GM12874 (cell line): Measurements from ENCODE around the gene MAZ.

ENCODE experiments used
- TF ChIP-seq, protein P1 (sequence below): IDR thresholded peaks from 2 replicates; pipeline ENCODE4 v1.5.1; 2011; ENCODE audit warnings: low read depth, mild to moderate bottlenecking, control low read depth, low read length, moderate library complexity; ENCODE audit not compliant: insufficient read depth

The MAZ gene

DNA sequence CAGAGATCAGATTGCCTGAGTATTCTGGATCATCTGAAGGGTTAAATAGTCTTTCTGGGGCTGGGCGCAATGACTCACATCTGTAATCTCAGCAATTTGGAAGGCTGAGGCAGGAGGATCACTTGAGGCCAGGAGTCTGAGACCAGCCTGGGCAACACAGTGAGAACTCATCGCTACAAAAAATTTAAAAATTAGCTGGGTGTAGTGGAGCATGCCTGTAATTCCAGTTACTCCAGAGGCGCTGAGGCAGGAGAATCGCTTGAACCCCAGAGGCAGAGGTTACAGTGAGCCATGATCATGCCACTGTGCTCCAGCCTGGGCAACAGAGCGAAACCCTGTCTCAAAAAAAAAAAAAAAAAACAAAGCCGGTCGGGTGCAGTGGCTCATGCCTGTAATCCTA is 29.6 kb downstream of the MAZ start:
- TF ChIP-seq, protein P1, sequence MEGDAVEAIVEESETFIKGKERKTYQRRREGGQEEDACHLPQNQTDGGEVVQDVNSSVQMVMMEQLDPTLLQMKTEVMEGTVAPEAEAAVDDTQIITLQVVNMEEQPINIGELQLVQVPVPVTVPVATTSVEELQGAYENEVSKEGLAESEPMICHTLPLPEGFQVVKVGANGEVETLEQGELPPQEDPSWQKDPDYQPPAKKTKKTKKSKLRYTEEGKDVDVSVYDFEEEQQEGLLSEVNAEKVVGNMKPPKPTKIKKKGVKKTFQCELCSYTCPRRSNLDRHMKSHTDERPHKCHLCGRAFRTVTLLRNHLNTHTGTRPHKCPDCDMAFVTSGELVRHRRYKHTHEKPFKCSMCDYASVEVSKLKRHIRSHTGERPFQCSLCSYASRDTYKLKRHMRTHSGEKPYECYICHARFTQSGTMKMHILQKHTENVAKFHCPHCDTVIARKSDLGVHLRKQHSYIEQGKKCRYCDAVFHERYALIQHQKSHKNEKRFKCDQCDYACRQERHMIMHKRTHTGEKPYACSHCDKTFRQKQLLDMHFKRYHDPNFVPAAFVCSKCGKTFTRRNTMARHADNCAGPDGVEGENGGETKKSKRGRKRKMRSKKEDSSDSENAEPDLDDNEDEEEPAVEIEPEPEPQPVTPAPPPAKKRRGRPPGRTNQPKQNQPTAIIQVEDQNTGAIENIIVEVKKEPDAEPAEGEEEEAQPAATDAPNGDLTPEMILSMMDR, result no peak

DNA sequence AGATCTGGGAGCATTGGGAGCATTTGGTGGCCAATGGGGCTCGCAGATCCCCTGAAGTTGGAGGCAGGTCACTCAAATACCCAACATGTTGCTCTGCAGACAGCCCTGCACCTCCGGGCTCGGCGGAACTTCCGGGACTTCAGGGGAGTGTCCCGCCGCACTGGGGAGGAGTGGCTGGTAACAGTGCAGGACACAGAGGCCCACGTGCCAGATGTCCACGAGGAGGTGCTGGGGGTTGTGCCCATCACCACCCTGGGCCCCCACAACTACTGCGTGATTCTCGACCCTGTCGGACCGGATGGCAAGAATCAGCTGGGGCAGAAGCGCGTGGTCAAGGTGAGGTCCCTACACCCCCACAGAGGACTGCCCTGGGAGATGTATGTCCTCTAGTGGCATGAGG is 30.3 kb downstream of the MAZ start:
- TF ChIP-seq, protein P1, result no peak

DNA sequence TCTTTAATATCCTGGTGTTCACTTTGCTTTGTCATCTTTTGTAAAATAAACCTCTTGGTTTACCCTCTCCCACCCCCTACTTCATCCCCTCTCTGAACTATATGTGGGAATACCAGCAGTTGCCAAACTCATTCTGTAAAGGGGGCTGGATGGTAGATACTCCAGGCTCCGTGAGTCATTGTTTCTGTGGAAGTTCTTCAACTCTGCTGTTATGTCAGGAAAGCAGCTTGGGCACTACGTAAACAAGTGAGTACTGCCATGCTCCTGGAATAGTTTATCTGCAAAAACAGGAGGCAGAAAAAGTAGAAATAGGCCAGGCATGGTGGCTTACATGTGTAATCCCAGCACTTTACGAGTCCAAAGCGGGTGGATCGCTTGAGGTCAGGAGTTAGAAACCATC is 31.5 kb downstream of the MAZ start:
- TF ChIP-seq, protein P1, result no peak

DNA sequence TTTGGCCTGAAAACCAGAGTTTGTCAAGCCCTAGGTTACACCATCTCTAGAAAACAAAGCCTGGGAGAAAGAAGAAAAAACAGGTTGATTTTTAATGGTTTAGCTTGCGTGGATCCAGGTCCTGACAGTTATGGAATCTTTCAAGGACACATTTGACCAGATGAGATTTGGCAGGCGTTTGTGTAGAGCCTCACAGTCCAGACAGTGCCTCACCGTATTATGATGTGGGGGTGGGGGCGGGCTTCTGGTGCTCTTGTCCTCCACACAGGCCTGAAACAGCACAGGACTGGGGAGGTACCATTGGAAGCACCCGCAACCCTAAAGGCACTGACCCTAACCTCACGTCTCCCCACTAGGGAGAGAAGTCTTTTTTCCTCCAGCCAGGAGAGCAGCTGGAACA is 33.5 kb downstream of the MAZ start:
- TF ChIP-seq, protein P1, result no peak

DNA sequence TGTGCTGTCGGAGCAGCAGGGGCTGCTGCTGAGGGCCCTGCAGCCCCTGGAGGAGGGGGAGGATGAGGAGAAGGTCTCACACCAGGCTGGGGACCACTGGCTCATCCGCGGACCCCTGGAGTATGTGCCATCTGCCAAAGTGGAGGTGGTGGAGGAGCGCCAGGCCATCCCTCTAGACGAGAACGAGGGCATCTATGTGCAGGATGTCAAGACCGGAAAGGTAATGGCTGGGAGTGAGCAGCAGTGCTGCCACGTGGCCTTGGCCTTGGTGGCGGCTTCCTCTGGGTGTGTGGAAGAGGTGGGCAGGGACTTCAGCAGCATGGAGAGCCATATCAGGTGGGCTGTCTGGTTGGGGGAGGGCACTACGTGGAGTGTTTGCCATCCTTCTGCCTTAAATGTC is 33.9 kb downstream of the MAZ start:
- TF ChIP-seq, protein P1, result no peak

DNA sequence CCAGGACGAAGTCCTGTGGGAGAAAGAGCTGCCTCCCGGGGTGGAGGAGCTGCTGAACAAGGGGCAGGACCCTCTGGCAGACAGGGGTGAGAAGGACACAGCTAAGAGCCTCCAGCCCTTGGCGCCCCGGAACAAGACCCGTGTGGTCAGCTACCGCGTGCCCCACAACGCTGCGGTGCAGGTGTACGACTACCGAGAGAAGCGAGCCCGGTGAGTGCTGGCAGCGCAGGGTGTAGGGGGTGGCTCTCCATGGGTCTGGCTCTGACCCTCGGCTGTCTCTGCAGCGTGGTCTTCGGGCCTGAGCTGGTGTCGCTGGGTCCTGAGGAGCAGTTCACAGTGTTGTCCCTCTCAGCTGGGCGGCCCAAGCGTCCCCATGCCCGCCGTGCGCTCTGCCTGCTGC is 35.3 kb downstream of the MAZ start:
- TF ChIP-seq, protein P1, result no peak

DNA sequence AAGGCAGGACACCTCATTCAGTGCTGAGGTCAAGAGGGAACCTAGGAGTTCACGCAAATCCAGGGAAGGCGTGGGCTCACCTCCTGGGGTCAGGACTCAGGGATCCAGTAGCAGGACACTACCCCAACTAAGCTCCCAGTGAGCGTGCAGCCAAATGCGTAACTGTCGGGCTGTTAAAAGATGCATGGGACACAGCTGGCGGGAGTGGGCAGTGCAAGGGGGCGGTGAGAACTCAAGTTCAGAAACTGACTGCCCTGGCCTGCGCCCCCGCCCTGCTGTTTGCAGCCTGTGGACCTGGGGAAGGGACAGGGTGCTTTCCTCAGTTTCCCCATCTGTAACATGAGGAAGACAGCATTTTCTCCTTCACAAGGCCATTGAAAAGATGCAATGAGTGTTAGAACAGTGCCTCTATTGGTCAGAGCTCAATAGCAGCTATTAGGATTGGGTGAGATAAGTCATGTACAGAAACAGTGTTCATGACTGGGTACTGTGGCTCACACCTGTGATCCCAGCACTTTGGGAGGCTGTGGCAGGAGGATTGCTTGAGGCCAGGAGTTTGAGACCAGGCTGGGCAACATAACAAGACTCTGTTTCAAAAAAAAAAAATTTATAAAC is 36.5 kb downstream of the MAZ start:
- TF ChIP-seq, protein P1, result no peak
